Loucy (cell line): ENCODE results near the gene RPL29.

Source experiments
- H2AFZ ChIP-seq: fragments of 200-600 bp; sonication (generic); 2 replicates; pipeline ENCODE4 v1.6.0; 2016; ENCODE audit warnings: antibody characterized with exemption, mild to moderate bottlenecking, low read length, moderate library complexity
- H3F3A ChIP-seq: fragments of 200-600 bp; 2 replicates; pipeline ENCODE4 v1.6.0; 2016; ENCODE audit warnings: antibody characterized with exemption, low read depth, mild to moderate bottlenecking
- H3K27me3 ChIP-seq: fragments of 200-600 bp; sonication (generic); 2 replicates; pipeline ENCODE4 v1.6.1; 2014; ENCODE audit warnings: low read length, mild to moderate bottlenecking; ENCODE audit not compliant: insufficient read depth, poor library complexity, severe bottlenecking
- H3K36me3 ChIP-seq: fragments of 200-600 bp; sonication (generic); 2 replicates; pipeline ENCODE4 v1.6.1; 2016; ENCODE audit warnings: low read length; ENCODE audit not compliant: insufficient read depth
- H3K4me1 ChIP-seq: fragments of 200-600 bp; sonication (generic); 2 replicates; pipeline ENCODE4 v1.5.1; 2014; ENCODE audit warnings: low read length, mild to moderate bottlenecking; ENCODE audit not compliant: insufficient read depth, poor library complexity, severe bottlenecking
- H3K4me2 ChIP-seq: fragments of 200-600 bp; sonication (generic); 2 replicates; pipeline ENCODE4 v1.6.0; 2014; ENCODE audit warnings: antibody characterized with exemption, low read length, low read depth, mild to moderate bottlenecking; ENCODE audit not compliant: poor library complexity, severe bottlenecking
- H3K4me3 ChIP-seq: fragments of 200-600 bp; sonication (generic); 2 replicates; pipeline ENCODE4 v1.5.1; 2014; ENCODE audit warnings: low read length, mild to moderate bottlenecking, mixed read lengths; ENCODE audit not compliant: poor library complexity, severe bottlenecking
- H3K79me2 ChIP-seq: fragments of 200-600 bp; sonication (generic); 2 replicates; pipeline ENCODE4 v1.6.1; 2014; ENCODE audit warnings: low read length; ENCODE audit not compliant: insufficient read depth
- H3K9ac ChIP-seq: fragments of 200-600 bp; sonication (generic); 2 replicates; pipeline ENCODE4 v1.6.0; 2014; ENCODE audit warnings: mild to moderate bottlenecking, low read depth, low read length, moderate library complexity; ENCODE audit not compliant: poor library complexity, severe bottlenecking
- H3K9me2 ChIP-seq: fragments of 200-600 bp; sonication (generic); replicated peaks from 2 replicates; pipeline ENCODE4 v1.6.1; 2016; ENCODE audit warnings: low read depth, low read length, mixed read lengths
- H3K9me3 ChIP-seq: fragments of 200-600 bp; sonication (generic); 2 replicates; pipeline ENCODE4 v1.6.1; 2014; ENCODE audit warnings: mild to moderate bottlenecking, antibody characterized with exemption, low read length, low read depth; ENCODE audit not compliant: insufficient read depth
- H4K20me1 ChIP-seq: fragments of 200-600 bp; sonication (generic); 2 replicates; pipeline ENCODE4 v1.6.0; 2014; ENCODE audit warnings: antibody characterized with exemption, low read length, mild to moderate bottlenecking; ENCODE audit not compliant: insufficient read depth, poor library complexity, severe bottlenecking
- CTCF ChIP-seq: fragments of 200-600 bp; sonication (generic); conservative IDR thresholded peaks from 2 replicates; pipeline ENCODE4 v1.5.1; 2014; ENCODE audit warnings: mild to moderate bottlenecking, antibody characterized with exemption, low read length
- EZH2phosphoT487 ChIP-seq: fragments of 200-600 bp; IDR thresholded peaks from 2 replicates; pipeline ENCODE4 v1.6.1; 2018; ENCODE audit warnings: antibody characterized with exemption, mild to moderate bottlenecking, moderate library complexity, borderline replicate concordance

Gene RPL29

DNA sequence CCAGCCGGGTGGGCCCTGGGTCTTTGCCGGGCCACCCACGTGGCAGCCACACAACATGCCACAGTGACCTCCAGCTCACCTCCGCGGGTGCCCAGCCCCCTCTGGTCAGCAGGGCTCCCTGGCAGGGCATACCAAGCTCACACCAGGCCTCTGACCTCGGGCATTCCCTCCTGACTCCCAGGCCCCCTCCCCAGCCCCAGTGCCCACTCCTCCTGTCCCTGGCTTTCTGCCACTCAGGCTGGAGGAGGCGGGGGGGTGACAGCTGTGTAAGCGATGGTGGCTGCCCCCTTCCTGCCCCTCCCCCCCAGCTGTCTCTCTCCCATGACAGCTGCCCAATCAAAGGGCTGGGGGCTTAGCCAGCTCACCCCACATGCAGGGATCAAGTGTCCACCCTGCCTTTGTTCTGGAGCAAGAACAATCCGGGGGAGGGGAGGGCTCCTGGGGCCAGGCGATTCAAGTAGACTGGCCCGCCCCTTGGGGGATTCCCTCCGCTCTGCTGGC is 31.7 kb downstream of the RPL29 start:
- H3K9me2 ChIP-seq: no peaks in the 10 kb centered on the region
- H3K79me2 ChIP-seq: peaks cover 5% of the 10 kb centered on the region; the same call in 1 of the 2 replicates
- no peaks in the 10 kb centered on the region for H3K27me3 ChIP-seq
- no peaks in the 10 kb centered on the region for H3K9me3 ChIP-seq
- H2AFZ ChIP-seq: no peak overlapping the region
- H3K4me2 ChIP-seq: no peak overlapping the region
- H3K4me3 ChIP-seq: no peak overlapping the region
- peaks cover 21% of the 10 kb centered on the region for H3K4me1 ChIP-seq
- no peaks in the 10 kb centered on the region for H3K36me3 ChIP-seq
- H3F3A ChIP-seq: no peaks in the 10 kb centered on the region
- H3K9ac ChIP-seq: no peak overlapping the region
- TF ChIP-seq CTCF (no peak), EZH2phosphoT487 (no peak)
- H4K20me1 ChIP-seq: no peaks in the 10 kb centered on the region

- Histone ChIP-seq H3K4me3 (no peak overlapping the region), H3K4me2 (no peak overlapping the region), H3K36me3 (no peaks in the 10 kb centered on the region), H2AFZ (no peak overlapping the region), H3K4me1 (peaks cover 13% of the 10 kb centered on the region), H4K20me1 (no peaks in the 10 kb centered on the region), H3F3A (no peaks in the 10 kb centered on the region), H3K9ac (no peak overlapping the region), H3K27me3 (no peaks in the 10 kb centered on the region), H3K9me3 (no peaks in the 10 kb centered on the region), H3K79me2 (peaks cover 5% of the 10 kb centered on the region; the same call in 1 of the 2 replicates), H3K9me2 (no peaks in the 10 kb centered on the region)
- TF ChIP-seq EZH2phosphoT487 (no peak), CTCF (no peak)
Observed at GRCh38 chr3:51962854-51963530, 32.7 kb downstream of the RPL29 start.

- Histone ChIP-seq H2AFZ (no peak overlapping the region), H3K27me3 (no peaks in the 10 kb centered on the region), H3K9me2 (no peaks in the 10 kb centered on the region), H3K9me3 (no peaks in the 10 kb centered on the region), H3K4me2 (no peak overlapping the region), H3K4me1 (peaks cover 10% of the 10 kb centered on the region), H4K20me1 (no peaks in the 10 kb centered on the region), H3K9ac (no peak overlapping the region), H3K36me3 (no peaks in the 10 kb centered on the region), H3K4me3 (no peak overlapping the region), H3F3A (no peaks in the 10 kb centered on the region), H3K79me2 (peaks cover 2% of the 10 kb centered on the region; the same call in 1 of the 2 replicates)
- no peak for TF ChIP-seq CTCF
- TF ChIP-seq EZH2phosphoT487: no peak
Observed at GRCh38 chr3:51961602-51962569, 33.8 kb downstream of the RPL29 start.
